T-helper 2 cell treated with Interferon-gamma antibody and Interleukin-4, amounts not matched to agents 5 μg/mL and 100 μg/mL, for 36 hours (primary cell): ENCODE results near the gene UBL7.

ENCODE experiments used
- DNase-seq: peaks from one replicate; pipeline ENCODE4 v3.0.0; 2021; ENCODE audit warnings: low spot score
- H3K27ac Mint-ChIP-seq: one replicate; pipeline ENCODE4 v1.8.0; 2021; ENCODE audit warnings: mild to moderate bottlenecking, mixed read lengths
- H3K27me3 Mint-ChIP-seq: one replicate; pipeline ENCODE4 v1.8.0; 2021; ENCODE audit warnings: low read depth, mixed read lengths
- H3K36me3 Mint-ChIP-seq: one replicate; pipeline ENCODE4 v1.8.0; 2021; ENCODE audit warnings: low read depth, mixed read lengths
- H3K4me1 Mint-ChIP-seq: one replicate; pipeline ENCODE4 v1.8.0; 2021; ENCODE audit warnings: low read depth, mixed read lengths
- H3K4me3 Mint-ChIP-seq: one replicate; pipeline ENCODE4 v1.8.0; 2022; ENCODE audit warnings: mild to moderate bottlenecking, moderate library complexity, mixed read lengths
- H3K9me3 Mint-ChIP-seq: one replicate; pipeline ENCODE4 v1.8.0; 2021; ENCODE audit warnings: mixed read lengths

The UBL7 gene

GRCh38 chr15:74418575-74419338 lies 42.2 kb downstream of the UBL7 start:
- Mint-ChIP-seq H3K9me3 (no peaks in the 10 kb centered on the region), H3K27me3 (no peaks in the 10 kb centered on the region), H3K4me1 (peaks cover 28% of the 10 kb centered on the region), H3K4me3 (no peak overlapping the region), H3K36me3 (peaks cover 9% of the 10 kb centered on the region), H3K27ac (peak overlapping the region; percentile 29)
- DNase-seq = no peak

- no peaks in the 10 kb centered on the region for H3K9me3 Mint-ChIP-seq
- DNase-seq = no peak
- H3K27ac Mint-ChIP-seq = no peak overlapping the region
- peaks cover 9% of the 10 kb centered on the region for H3K36me3 Mint-ChIP-seq
- peaks cover 25% of the 10 kb centered on the region for H3K4me1 Mint-ChIP-seq
- no peak overlapping the region for H3K4me3 Mint-ChIP-seq
- no peaks in the 10 kb centered on the region for H3K27me3 Mint-ChIP-seq
These were observed 43.3 kb downstream of the UBL7 start for GRCh38 chr15:74417670-74418069.

GRCh38 chr15:74417225-74417624 lies 43.7 kb downstream of the UBL7 start:
- no peak for DNase-seq
- H3K9me3 Mint-ChIP-seq = no peaks in the 10 kb centered on the region
- H3K27me3 Mint-ChIP-seq = no peaks in the 10 kb centered on the region
- no peak overlapping the region for H3K27ac Mint-ChIP-seq
- H3K4me1 Mint-ChIP-seq = peaks cover 25% of the 10 kb centered on the region
- no peak overlapping the region for H3K4me3 Mint-ChIP-seq
- peaks cover 9% of the 10 kb centered on the region for H3K36me3 Mint-ChIP-seq

DNA sequence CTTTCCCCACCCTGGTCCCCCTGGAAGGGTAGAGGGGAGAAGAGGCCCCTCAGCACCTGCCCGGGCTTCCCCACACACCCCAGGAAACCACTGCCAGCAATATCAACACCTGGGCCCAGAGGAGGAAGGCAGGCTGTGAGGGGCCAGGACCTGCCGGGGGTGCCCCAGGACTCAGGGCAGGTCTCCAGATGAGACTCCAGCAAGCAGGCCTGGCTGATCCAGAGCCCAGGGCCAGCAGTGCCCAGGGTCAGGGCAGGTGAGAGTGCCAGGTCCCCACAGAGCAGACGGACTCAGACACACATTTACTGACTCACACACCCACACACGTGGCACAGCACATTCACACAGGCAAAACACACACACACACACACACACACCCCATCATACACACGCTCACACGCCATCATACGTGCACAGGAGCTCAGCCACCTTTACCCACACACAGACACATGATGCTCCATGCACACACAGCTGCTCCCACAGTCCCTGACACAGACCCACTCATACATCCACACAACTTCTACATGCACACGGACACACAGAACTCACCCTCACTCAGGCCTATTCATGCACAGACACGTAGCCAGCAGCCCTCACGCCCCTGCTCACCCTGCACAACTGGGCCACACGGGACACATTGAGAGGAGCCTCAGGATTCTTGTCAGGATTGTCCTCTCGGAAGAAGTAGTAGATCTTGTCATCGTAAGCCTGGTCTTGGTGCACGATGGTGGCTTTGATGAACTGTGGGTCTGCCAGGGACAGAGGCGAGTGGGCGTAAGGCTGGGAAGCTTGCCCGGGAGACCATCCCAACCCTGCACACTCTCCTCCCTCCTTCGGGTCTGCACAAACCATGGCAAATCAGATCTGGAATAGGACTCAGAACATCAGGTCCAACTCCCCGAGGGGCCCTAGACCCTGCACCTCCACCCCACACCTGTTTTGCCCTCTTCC lies 44.7 kb downstream of the UBL7 start:
- DNase-seq = no peak
- H3K4me1 Mint-ChIP-seq = peaks cover 25% of the 10 kb centered on the region
- no peaks in the 10 kb centered on the region for H3K9me3 Mint-ChIP-seq
- H3K36me3 Mint-ChIP-seq = peaks cover 9% of the 10 kb centered on the region
- H3K27ac Mint-ChIP-seq = peak overlapping the region; percentile 36
- H3K4me3 Mint-ChIP-seq = no peak overlapping the region
- no peaks in the 10 kb centered on the region for H3K27me3 Mint-ChIP-seq

- Mint-ChIP-seq H3K27ac (no peak overlapping the region), H3K36me3 (peaks cover 11% of the 10 kb centered on the region), H3K9me3 (no peaks in the 10 kb centered on the region), H3K4me1 (peaks cover 16% of the 10 kb centered on the region), H3K4me3 (no peak overlapping the region), H3K27me3 (no peaks in the 10 kb centered on the region)
- DNase-seq = no peak
These were observed 46.2 kb downstream of the UBL7 start for GRCh38 chr15:74414603-74415338.

DNA sequence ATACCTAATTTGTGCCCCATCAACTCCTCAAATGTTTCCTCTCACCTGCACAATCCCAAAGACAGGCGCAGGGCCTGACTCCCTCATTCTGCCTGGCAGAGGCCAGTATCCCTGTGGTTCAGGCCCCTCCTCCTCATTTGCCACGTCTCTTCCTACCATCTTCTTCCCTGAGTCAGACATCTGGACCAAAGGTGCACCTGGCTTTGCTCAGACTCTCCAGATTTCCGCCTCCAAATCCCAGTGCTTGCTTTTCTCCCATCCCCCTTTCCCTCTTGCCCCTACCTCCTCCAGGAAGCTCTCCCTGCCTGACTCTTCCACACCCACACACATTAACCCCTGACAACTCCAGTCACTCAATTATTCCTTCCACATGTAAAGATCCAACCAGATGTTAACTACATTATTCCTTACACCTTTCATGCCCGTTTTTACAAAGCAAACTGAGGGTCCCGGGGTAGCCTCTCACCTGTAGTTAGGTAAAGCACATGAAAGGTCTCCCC lies 46.8 kb downstream of the UBL7 start:
- Mint-ChIP-seq H3K4me1 (peaks cover 16% of the 10 kb centered on the region), H3K27ac (peak overlapping the region; percentile 10), H3K9me3 (no peaks in the 10 kb centered on the region), H3K27me3 (no peaks in the 10 kb centered on the region), H3K4me3 (no peak overlapping the region), H3K36me3 (peaks cover 11% of the 10 kb centered on the region)
- no peak for DNase-seq

- Mint-ChIP-seq H3K4me3 (no peak overlapping the region), H3K4me1 (peaks cover 16% of the 10 kb centered on the region), H3K9me3 (no peaks in the 10 kb centered on the region), H3K27me3 (no peaks in the 10 kb centered on the region), H3K36me3 (peaks cover 11% of the 10 kb centered on the region), H3K27ac (peak overlapping the region; percentile 49)
- DNase-seq = no peak
These were observed 47.4 kb downstream of the UBL7 start for GRCh38 chr15:74413350-74414080.

DNA sequence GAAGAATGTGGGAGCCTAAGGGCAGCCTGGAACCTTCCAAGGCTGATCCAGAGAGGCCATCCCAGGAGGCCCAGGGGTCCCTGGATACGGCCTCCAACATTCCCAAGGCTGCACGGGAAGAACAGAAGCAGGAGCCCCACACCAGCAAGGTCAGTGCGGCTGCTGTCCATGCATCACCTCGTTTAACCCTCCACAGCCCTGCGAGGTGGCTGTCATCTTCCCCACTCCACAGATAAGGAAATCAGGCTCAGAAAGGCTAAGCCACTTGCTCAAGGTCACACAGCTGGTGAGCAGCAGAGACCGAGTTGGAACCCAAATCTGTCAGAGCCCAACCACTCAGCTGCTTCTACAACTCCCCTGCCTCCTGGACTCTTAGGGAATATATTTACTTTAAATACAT lies 48.8 kb downstream of the UBL7 start:
- H3K4me1 Mint-ChIP-seq = peaks cover 16% of the 10 kb centered on the region
- H3K27me3 Mint-ChIP-seq = no peaks in the 10 kb centered on the region
- no peak overlapping the region for H3K4me3 Mint-ChIP-seq
- no peaks in the 10 kb centered on the region for H3K9me3 Mint-ChIP-seq
- H3K27ac Mint-ChIP-seq = no peak overlapping the region
- no peak for DNase-seq
- H3K36me3 Mint-ChIP-seq = peaks cover 11% of the 10 kb centered on the region

GRCh38 chr15:74411686-74412085 lies 49.3 kb downstream of the UBL7 start:
- no peaks in the 10 kb centered on the region for H3K27me3 Mint-ChIP-seq
- no peak overlapping the region for H3K4me3 Mint-ChIP-seq
- H3K36me3 Mint-ChIP-seq = peaks cover 11% of the 10 kb centered on the region
- no peaks in the 10 kb centered on the region for H3K9me3 Mint-ChIP-seq
- peaks cover 16% of the 10 kb centered on the region for H3K4me1 Mint-ChIP-seq
- no peak overlapping the region for H3K27ac Mint-ChIP-seq
- DNase-seq = no peak

DNA sequence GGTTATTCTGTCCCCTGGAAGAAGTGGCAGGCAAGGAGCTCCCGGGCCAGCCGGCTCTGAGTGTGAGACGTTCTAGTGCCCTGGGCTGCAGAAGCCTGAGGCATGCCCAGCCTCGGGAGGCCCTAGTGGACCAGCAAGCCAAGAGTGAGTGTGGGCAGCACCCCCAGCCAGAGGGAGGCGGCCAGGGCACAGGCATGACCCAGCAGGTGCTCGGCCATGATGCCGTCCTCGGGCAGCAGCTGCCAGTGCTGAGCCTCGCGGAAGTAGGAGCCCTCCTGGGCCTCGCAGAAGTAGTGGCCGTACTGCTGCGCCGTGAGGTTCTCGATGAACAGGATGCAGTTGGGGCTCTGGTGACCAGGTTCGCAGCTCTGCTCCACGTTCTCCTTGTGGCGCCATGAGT lies 50.5 kb downstream of the UBL7 start:
- Mint-ChIP-seq H3K36me3 (peaks cover 9% of the 10 kb centered on the region), H3K9me3 (no peaks in the 10 kb centered on the region), H3K4me3 (no peak overlapping the region), H3K27ac (no peak overlapping the region), H3K27me3 (no peaks in the 10 kb centered on the region), H3K4me1 (peaks cover 14% of the 10 kb centered on the region)
- DNase-seq = no peak

GRCh38 chr15:74409225-74409624 lies 51.7 kb downstream of the UBL7 start:
- Mint-ChIP-seq H3K9me3 (no peaks in the 10 kb centered on the region), H3K27ac (no peak overlapping the region), H3K36me3 (peaks cover 6% of the 10 kb centered on the region), H3K4me1 (peaks cover 4% of the 10 kb centered on the region), H3K4me3 (no peak overlapping the region), H3K27me3 (no peaks in the 10 kb centered on the region)
- no peak for DNase-seq

DNA sequence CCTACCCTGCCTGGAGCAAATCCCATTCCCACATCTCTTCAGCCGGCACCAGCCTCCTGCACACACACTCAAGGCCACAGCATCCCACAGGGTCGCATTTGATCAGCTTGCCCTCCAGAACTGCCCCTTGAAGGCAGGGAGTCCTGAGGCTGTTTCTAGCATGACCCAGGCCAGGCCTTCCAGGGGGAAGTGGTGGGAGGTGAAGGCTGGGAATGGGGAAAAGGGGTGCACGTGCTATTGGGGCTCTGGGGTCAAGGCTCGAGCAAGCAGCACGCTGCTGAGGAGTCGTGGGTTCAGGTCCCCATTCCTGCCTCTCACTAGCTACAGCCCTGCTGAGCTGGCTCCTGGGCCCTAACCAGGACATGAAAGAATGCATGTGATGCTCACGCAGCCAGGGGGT lies 52.1 kb downstream of the UBL7 start:
- DNase-seq = no peak
- Mint-ChIP-seq H3K4me1 (peaks cover 6% of the 10 kb centered on the region), H3K36me3 (peaks cover 3% of the 10 kb centered on the region), H3K27me3 (no peaks in the 10 kb centered on the region), H3K4me3 (no peak overlapping the region), H3K27ac (peak overlapping the region; percentile 67), H3K9me3 (no peaks in the 10 kb centered on the region)

- Mint-ChIP-seq H3K4me1 (peaks cover 9% of the 10 kb centered on the region), H3K36me3 (peaks cover 3% of the 10 kb centered on the region), H3K4me3 (no peak overlapping the region), H3K27ac (peak overlapping the region; percentile 67), H3K27me3 (no peaks in the 10 kb centered on the region), H3K9me3 (no peaks in the 10 kb centered on the region)
- no peak for DNase-seq
These were observed 52.6 kb downstream of the UBL7 start for GRCh38 chr15:74408385-74408784.
